GM20431 (cell line): ENCODE results near the gene WSCD2.

Source experiments
- in situ Hi-C: fragments of 300-500 bp; cut with MseI, MboI; formaldehyde crosslinking; loops from one replicate; pipeline ENCODE4 v1.15.0; 2020; ENCODE audit warnings: low sequenced_read_pairs; ENCODE audit not compliant: unreplicated experiment

Gene WSCD2

DNA sequence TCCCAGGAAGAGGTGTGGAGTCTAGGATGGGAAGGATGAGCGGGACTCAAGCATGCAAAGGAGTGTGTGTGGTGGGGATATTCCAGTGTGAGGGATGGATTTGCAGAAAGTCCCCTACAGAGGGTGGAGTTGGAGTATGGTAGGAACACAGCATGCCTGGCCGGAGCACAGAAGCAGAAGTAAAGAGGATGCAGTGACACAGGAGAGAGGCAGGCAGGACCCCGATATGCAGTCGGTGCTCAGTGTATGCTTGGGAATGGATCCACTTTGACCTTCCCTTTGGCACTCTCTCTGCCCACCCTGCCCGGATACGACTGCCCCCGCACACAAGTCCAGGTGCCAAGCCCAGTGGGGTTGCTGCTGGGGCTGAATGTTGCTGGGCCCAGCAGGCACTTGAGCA lies 21.3 kb downstream of the WSCD2 start:
- in situ Hi-C loops: no loop called here

DNA sequence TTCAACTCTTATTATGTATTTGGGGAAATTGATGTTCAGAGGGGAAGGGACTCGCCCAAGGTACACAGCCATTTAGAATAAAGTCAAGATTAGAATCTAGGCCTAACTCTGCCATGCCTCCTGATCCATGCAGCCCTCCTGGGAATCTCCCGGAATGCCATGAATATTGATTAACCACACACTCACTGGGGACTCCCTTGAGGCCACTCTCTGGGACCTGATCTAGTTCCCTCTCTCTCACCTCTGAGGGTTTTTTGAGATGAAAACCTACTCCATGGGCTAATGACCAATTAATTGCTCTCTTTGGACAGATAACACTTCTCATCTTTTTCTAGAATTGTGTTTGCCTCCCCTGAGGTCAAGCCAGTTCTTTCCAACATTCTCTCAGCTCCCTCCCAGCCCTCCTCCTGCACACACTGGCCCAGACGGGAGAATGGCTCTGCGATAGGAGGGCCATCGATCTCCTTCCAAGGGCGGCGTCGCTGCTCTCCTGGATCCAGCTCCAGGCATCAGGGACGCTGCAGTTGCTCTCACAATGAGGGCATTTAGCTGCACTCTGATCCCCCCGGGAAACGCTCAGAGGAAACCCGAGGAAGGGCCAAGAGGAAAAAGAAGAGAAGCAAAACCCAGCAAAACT lies 22.6 kb downstream of the WSCD2 start:
- in situ Hi-C loops: no loop called here

DNA sequence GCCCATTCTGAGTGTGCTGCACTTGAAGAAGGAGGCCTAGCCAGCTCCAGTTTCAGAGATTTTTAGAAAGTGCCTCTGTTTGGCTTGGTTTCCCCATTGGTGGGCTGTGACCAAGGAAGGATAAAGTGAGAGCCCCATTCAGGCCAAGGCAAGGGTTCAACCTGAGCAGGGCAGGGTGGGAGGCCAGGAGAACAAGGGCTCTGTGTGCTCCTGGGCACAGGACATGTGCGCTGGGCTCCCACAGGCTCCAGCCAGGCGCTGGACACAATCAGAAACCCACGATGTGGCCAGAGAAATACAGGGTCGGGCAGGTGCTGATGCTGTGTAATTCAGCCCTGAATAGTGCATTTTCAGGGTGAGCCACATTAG lies 23.1 kb downstream of the WSCD2 start:
- in situ Hi-C loops: no loop called here

- in situ Hi-C loops: no loop called here
Measured at GRCh38 chr12:108156717-108157116, 27.6 kb downstream of the WSCD2 start.

- in situ Hi-C loops: no loop called here
Measured at GRCh38 chr12:108157870-108158459, 28.9 kb downstream of the WSCD2 start.

GRCh38 chr12:108162207-108162606 lies 33.1 kb downstream of the WSCD2 start:
- in situ Hi-C loops: no loop called here

DNA sequence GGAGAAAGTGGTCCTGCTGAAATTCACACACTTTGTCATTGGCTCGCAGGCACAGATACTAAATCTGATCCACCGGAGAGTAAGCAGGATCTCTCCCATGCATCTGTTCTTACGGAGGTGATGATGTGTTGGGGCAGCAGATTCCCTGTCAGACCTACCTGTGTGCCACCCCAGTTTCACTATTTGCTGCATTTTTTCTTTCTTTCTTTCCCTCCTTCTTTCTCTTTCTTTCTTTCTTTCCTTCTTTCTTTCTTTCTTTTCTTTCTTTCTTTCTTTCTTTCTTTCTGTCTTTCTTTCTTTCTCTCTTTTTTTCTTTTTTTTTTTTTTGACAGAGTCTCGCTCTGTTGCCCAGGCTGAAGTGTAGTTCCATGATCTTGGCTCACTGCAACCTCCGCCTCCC lies 37.4 kb downstream of the WSCD2 start:
- in situ Hi-C loops: no loop called here

GRCh38 chr12:108167974-108168373 lies 38.9 kb downstream of the WSCD2 start:
- in situ Hi-C loops: no loop called here

DNA sequence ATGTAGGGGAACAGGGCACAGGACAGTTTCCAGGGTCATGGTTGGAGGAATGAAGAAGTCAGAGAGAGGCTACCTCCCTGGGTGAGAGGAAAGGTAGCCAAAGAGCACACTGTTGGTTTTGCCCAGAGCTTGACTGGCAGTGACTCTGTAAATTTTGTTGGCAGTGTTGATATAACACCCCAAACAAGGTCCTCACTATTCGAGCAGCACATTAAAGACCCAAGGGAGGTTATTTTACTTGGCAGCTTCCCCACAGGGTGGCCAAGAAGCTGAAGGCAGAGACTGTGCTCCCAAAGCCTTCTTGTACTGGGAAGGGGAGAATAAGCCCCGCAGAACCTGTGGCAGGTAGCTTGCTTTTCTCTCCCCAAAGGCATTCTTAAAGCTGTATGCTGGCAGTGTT lies 40.6 kb downstream of the WSCD2 start:
- in situ Hi-C loops: no loop called here

- in situ Hi-C loops: no loop called here
Measured at GRCh38 chr12:108170164-108170563, 41.1 kb downstream of the WSCD2 start.

DNA sequence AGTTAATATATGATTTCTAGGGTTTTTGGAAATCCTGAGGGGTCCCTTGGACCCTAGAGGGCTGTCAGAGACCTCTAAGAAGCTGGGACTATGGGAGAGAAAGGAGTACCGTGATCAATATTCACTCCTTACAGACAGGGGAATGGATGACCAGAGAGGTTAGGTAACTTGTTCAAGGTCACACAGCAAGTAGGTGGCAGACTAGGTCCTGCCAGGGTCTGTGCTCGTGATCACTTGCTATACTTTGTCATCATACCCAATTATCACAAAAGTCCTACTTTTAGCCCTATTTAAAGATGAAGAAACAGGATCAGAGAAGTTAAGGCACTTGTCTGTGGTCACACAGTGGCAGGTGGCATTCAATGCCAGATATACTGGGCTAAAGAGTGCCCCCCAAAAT lies 42.9 kb downstream of the WSCD2 start:
- in situ Hi-C loops: no loop called here

- in situ Hi-C loops: no loop called here
Measured at GRCh38 chr12:108173160-108173559, 44.1 kb downstream of the WSCD2 start.

DNA sequence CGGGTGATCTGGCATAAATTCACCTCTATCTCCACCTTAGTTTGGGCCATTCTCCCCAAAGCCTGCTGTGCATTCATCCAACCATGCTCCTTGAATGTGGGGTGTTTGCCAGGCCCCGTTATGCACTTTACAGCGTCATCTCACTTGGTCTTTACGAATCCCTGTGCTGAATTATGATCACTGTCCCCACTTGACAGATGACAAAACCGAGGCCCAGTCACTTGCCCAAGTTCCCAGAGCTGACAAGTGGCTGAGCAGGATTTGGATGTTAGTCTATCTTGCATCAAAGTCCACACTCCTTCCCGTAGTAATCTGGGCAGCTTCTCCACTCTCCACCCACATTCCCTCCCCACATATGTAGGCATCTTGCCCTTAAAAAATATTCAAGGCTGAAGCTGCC lies 44.8 kb downstream of the WSCD2 start:
- in situ Hi-C loops: no loop called here

DNA sequence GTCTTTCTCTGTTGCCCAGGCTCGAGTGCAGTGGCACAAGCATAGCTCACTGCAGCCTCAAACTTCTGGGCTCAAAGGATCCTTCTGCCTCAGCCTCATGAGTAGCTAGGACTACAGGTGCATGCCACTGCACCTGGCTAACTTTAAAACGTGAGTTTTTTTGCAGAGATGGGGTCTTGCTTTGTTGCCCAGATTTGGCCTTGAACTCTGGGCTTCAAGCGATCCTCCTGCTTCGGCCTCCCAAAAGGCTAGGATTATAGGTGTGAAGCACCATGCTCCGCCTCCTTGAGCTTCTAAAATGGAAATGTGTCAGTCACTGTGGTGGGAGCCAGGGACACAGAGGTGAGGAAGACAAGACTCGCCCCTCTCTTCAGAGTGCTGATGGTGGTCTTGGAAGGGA lies 45.6 kb downstream of the WSCD2 start:
- in situ Hi-C loops: loop anchor here (25.0 kb wide), 1 partner anchor 187 kb away; no protein-coding TSS in a partner anchor

GRCh38 chr12:108175310-108175709 lies 46.2 kb downstream of the WSCD2 start:
- in situ Hi-C loops: loop anchor here (25.0 kb wide), 1 partner anchor 188 kb away; no protein-coding TSS in a partner anchor

DNA sequence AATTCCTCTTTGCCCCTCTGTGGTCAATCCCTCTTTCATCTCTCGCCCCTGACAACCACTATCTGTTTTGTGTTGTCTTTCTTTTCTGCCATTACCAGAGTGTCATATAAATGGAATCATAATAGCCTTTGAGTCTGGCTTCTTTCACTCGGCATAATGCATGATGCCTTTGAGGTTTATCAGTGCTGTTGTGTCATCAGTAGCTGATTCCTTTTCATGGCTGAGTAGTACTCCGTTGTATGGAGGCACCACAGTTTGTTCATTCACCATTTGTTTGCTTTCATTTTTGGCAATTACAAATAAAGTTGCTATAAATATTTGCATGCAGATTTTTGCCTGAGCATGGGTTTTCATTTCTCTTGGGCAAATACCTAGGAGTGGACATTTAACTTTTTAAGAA lies 47.2 kb downstream of the WSCD2 start:
- in situ Hi-C loops: loop anchor here (25.0 kb wide), 1 partner anchor 189 kb away; no protein-coding TSS in a partner anchor

DNA sequence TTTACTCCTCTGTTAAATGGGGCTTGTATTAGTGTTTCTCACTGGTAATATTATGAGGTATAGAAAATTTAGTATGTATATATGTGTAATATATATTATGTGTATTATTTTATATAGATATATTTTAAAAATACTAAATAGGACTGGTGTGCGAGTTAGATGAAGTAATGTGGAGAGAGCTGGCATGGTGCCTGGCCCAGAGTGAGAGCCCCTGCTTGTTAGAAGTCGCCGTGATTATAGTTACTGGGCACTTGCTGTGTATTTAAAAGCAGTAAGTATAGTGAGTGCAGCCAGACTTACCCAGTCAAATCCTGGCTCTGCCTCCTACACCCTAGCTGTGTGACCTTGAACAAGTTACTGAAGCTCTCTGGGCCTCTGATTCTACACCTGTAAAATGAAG lies 48.0 kb downstream of the WSCD2 start:
- in situ Hi-C loops: loop anchor here (25.0 kb wide), 1 partner anchor 190 kb away; no protein-coding TSS in a partner anchor

DNA sequence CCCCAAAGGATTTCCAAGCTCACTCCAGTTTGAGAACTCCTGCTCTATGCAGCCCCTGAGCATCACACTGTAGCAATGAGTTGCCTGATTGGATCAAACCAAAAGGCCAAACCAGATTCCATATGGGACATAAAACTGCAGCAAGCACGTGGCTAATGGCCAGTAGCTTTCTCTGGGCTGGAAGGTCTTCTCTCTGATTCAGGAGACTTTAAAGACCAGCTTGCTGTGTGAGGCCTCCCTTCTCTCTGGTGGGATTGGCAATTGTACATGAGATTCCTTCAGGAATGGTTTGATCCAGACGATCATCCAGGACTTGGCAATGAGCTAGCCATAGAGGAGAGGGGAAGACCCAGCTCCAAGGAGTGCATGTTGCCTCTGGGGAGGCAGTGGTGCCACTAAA lies 50.2 kb downstream of the WSCD2 start:
- in situ Hi-C loops: loop anchor here (25.0 kb wide), 1 partner anchor 192 kb away; no protein-coding TSS in a partner anchor

GRCh38 chr12:108180255-108181094 lies 51.4 kb downstream of the WSCD2 start:
- in situ Hi-C loops: loop anchor here (25.0 kb wide), 1 partner anchor 193 kb away; no protein-coding TSS in a partner anchor

DNA sequence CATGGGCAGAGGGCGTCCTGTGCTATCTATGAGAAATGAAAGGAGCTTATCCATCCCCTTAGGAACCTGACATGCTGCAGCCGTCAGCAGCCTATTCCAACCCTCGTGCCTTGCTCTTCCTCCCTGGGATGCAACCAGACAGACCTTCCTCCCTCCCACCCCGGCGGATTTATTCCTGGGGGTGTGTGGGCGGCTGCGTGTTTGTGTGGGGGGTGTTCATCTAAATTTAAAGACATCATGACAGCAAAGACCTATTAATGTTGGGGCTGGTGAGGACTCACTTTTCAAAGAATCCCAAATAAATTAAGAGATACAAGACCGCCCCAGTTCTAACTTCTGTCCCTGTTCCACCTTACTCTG lies 52.0 kb downstream of the WSCD2 start:
- in situ Hi-C loops: loop anchor here (25.0 kb wide), 1 partner anchor 194 kb away; no protein-coding TSS in a partner anchor

DNA sequence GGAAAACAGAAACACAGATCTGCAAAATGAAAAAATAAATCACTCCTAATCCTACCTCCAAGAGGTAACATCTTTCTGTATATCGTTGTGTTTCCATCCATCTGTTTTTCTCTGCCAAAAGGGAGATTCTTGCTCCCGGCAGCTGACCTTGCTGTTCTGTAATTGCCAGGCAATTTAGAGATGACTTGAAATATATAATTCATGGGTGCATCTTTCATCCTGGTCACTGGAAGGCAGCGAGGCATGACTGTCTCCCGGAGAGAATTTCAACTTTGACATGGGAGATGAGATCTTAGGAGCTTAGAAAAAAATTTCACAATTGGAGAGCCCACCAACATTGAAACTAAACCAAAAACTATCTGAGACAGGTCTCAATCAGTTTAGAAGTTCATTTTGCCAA lies 53.0 kb downstream of the WSCD2 start:
- in situ Hi-C loops: loop anchor here (25.0 kb wide), 1 partner anchor 195 kb away; no protein-coding TSS in a partner anchor
